Neural crest cell (in vitro differentiated cells): Measurements from ENCODE around the gene BTNL9. TPM values are rescaled to one million over a fixed set of nuclear protein-coding genes. Genes with fewer than 3 reads are reported as not detected.

Experiments
- DNase-seq: peaks from one replicate; pipeline ENCODE4 v3.0.0; 2021; ENCODE audit warnings: low read depth, mixed read lengths, low spot score
- H3K27ac Mint-ChIP-seq: one replicate; pipeline ENCODE4 v1.8.0; 2021; ENCODE audit warnings: mild to moderate bottlenecking, mixed read lengths; ENCODE audit not compliant: unreplicated experiment
- H3K27me3 Mint-ChIP-seq: 2 replicates; pipeline ENCODE4 v1.8.0; 2021; ENCODE audit warnings: low read depth, mild to moderate bottlenecking, mixed read lengths
- H3K36me3 Mint-ChIP-seq: 2 replicates; pipeline ENCODE4 v1.8.0; 2021; ENCODE audit warnings: low read depth, mild to moderate bottlenecking, mixed read lengths
- H3K4me1 Mint-ChIP-seq: 2 replicates; pipeline ENCODE4 v1.8.0; 2021; ENCODE audit warnings: mixed read lengths
- H3K4me3 Mint-ChIP-seq: one replicate; pipeline ENCODE4 v1.8.0; 2021; ENCODE audit warnings: mild to moderate bottlenecking, mixed read lengths
- H3K9me3 Mint-ChIP-seq: 2 replicates; pipeline ENCODE4 v1.8.0; 2021; ENCODE audit warnings: mixed read lengths
- total RNA-seq: library from RNA; stranded (reverse); gene quantifications from 2 replicates; pipeline ENCODE4 v1.2.1, GENCODE V29; 2021
- TF ChIP-seq, protein P1 (sequence below): fragments of 200-600 bp; sonication (generic); conservative IDR thresholded peaks from 2 replicates; pipeline ENCODE4 v1.5.0; 2021; ENCODE audit warnings: antibody characterized with exemption, mild to moderate bottlenecking

Gene BTNL9
- total RNA-seq, 1 donor from 2014 or later, result not detected

- no peak overlapping the region for H3K27ac Mint-ChIP-seq
- TF ChIP-seq, protein P1, sequence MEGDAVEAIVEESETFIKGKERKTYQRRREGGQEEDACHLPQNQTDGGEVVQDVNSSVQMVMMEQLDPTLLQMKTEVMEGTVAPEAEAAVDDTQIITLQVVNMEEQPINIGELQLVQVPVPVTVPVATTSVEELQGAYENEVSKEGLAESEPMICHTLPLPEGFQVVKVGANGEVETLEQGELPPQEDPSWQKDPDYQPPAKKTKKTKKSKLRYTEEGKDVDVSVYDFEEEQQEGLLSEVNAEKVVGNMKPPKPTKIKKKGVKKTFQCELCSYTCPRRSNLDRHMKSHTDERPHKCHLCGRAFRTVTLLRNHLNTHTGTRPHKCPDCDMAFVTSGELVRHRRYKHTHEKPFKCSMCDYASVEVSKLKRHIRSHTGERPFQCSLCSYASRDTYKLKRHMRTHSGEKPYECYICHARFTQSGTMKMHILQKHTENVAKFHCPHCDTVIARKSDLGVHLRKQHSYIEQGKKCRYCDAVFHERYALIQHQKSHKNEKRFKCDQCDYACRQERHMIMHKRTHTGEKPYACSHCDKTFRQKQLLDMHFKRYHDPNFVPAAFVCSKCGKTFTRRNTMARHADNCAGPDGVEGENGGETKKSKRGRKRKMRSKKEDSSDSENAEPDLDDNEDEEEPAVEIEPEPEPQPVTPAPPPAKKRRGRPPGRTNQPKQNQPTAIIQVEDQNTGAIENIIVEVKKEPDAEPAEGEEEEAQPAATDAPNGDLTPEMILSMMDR, result no peak
- peak overlapping the region; percentile 79 for H3K4me3 Mint-ChIP-seq
- peaks cover 12% of the 10 kb centered on the region for H3K4me1 Mint-ChIP-seq
- no peaks in the 10 kb centered on the region for H3K36me3 Mint-ChIP-seq
- H3K9me3 Mint-ChIP-seq, result no peaks in the 10 kb centered on the region
- DNase-seq, result no peak
- peaks cover 77% of the 10 kb centered on the region for H3K27me3 Mint-ChIP-seq
These were observed 12.0 kb downstream of the BTNL9 start for GRCh38 chr5:181051841-181052671.

- TF ChIP-seq, protein P1, result no peak
- Mint-ChIP-seq H3K9me3 (no peaks in the 10 kb centered on the region), H3K4me1 (peaks cover 12% of the 10 kb centered on the region), H3K4me3 (peak overlapping the region; percentile 79), H3K27me3 (peaks cover 85% of the 10 kb centered on the region), H3K36me3 (no peaks in the 10 kb centered on the region), H3K27ac (no peak overlapping the region)
- no peak for DNase-seq
These were observed 12.8 kb downstream of the BTNL9 start for GRCh38 chr5:181052672-181053487.

DNA sequence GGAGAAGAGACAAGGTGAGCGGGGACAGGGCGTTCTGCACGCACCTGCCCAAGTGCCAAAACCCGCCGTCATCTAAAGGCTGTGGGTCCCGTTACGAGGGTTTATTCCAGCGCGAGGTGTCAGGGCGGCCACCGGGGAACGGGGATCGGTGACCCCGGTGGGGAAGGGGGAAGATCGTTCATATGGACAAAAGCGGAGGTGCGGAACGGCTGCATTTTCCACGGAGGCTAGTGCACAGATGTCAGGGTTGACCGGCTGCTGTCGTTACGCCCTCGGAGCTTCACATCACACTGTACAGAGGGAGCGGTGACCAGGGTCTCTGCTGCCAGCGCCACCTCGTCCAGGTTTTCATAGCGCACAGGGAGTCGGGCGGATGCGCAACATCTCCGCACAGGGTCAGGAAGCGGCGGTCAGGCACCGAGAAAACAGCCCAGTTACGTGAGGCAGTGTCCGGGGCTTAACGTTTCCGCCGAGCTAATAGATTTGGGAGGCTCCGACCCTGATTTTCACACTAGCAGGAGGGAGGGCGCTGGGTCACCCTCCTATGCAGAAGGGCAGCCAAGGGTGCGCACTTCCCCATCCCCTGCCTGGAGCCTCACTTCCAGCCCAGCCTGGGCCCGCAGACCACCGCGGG, 13.5 kb downstream of the BTNL9 start:
- no peak for DNase-seq
- TF ChIP-seq, protein P1, result no peak
- Mint-ChIP-seq H3K36me3 (no peaks in the 10 kb centered on the region), H3K27me3 (peaks cover 92% of the 10 kb centered on the region), H3K27ac (no peak overlapping the region), H3K9me3 (no peaks in the 10 kb centered on the region), H3K4me3 (peak overlapping the region; percentile 59), H3K4me1 (peaks cover 12% of the 10 kb centered on the region)

GRCh38 chr5:181054138-181054537, 14.1 kb downstream of the BTNL9 start:
- no peak for DNase-seq
- Mint-ChIP-seq H3K9me3 (no peaks in the 10 kb centered on the region), H3K36me3 (no peaks in the 10 kb centered on the region), H3K4me3 (peak overlapping the region; percentile 50), H3K27me3 (peaks cover 94% of the 10 kb centered on the region), H3K4me1 (peaks cover 12% of the 10 kb centered on the region), H3K27ac (no peak overlapping the region)
- TF ChIP-seq, protein P1, result no peak

- Mint-ChIP-seq H3K4me3 (peak overlapping the region; percentile 50), H3K27me3 (peaks cover 92% of the 10 kb centered on the region), H3K4me1 (peaks cover 12% of the 10 kb centered on the region), H3K36me3 (peaks cover 2% of the 10 kb centered on the region), H3K9me3 (no peaks in the 10 kb centered on the region), H3K27ac (no peak overlapping the region)
- TF ChIP-seq, protein P1, result no peak
- no peak for DNase-seq
These were observed 14.9 kb downstream of the BTNL9 start for GRCh38 chr5:181054871-181055459.
